HepG2 (cell line): ENCODE measurements around the gene SEC14L6. TPM values are rescaled to one million over a fixed set of nuclear protein-coding genes. Genes with fewer than 3 reads are reported as not detected.
A peak's percentile ranks its signal among the peaks of the same experiment; 100 is the strongest.
"Not testable (repeated sequence)": the region's sequence is repeated elsewhere in the genome, so short reads cannot be mapped to it uniquely, and the experiment has no call there.

Experiments
- ATAC-seq: fragments of 200-7000 bp; cut with Tn5 transposase; 3 replicates; pipeline ENCODE4 v1.9.1; 2020; ENCODE audit warnings: mild to moderate bottlenecking, moderate library complexity
- BruUV-seq: library from RNA; stranded (reverse); fragments of 400-500 nt; replicated peaks from 2 replicates; lab custom pipeline; 2021; lab: Mats Ljungman, UMichigan
- CTCF ChIA-PET: fragments of 300-600 bp; formaldehyde crosslinking; extraction: SDS; loops from one replicate; lab custom pipeline; 2021; ENCODE audit warnings: low total read pairs, inconsistent platforms, low intra/inter-chr PET ratio; lab: Yijun Ruan, JAX
- POLR2A ChIA-PET: fragments of 350-600 bp; sonication (Branson Sonifier 250); formaldehyde crosslinking; loops from one replicate; lab custom pipeline; 2020; ENCODE audit warnings: antibody characterized with exemption, inconsistent platforms; lab: Yijun Ruan, JAX
- DNase-seq: peaks from one replicate; pipeline ENCODE4 v3.0.0-alpha.2; 2015; ENCODE audit warnings: low spot score
- FAIRE-seq: peaks from 3 replicates; lab custom pipeline; 2011; peaks lifted over from hg19 to GRCh38; lab: Jason Lieb, UNC
- H2AFZ ChIP-seq: one replicate; pipeline ENCODE4 v1.6.1; 2011; ENCODE audit warnings: low read length, inconsistent platforms
- H3K27ac ChIP-seq: fragments of 300-600 bp; 3 replicates; pipeline ENCODE4 v1.8.0; 2011; ENCODE audit warnings: mixed run types, mild to moderate bottlenecking, mixed read lengths, low read length, inconsistent platforms; ENCODE audit not compliant: insufficient read depth; ENCODE audit errors: extremely low read length
- H3K27me3 ChIP-seq, 2 experiments: fragments of 200-600 bp in 1 of 2; 2 replicates in 1 of 2; 3 replicates in 1 of 2; pipeline versions ENCODE4 v1.6.0 to v1.8.0; 2011; ENCODE audit warnings: low read length in 2 of 2, mild to moderate bottlenecking in 2 of 2, moderate library complexity in 2 of 2, inconsistent platforms in 1 of 2; ENCODE audit not compliant: insufficient read depth in 2 of 2, control insufficient read depth in 1 of 2
- H3K36me3 ChIP-seq, 2 experiments: fragments of 200-600 bp in 1 of 2; replicated peaks in 1 of 2; 2 replicates in 1 of 2; 3 replicates in 1 of 2; pipeline versions ENCODE4 v1.5.1 to v1.8.0; 2011; ENCODE audit warnings: low read length in 2 of 2, inconsistent platforms in 1 of 2; ENCODE audit not compliant: insufficient read depth in 2 of 2, control insufficient read depth in 1 of 2
- H3K4me1 ChIP-seq: 2 replicates; pipeline ENCODE4 v1.5.1; 2012; ENCODE audit warnings: low read length, inconsistent platforms; ENCODE audit not compliant: insufficient read depth
- H3K4me2 ChIP-seq: 2 replicates; pipeline ENCODE4 v1.6.0; 2011; ENCODE audit warnings: low read depth, low read length, inconsistent platforms
- H3K4me3 ChIP-seq, 3 experiments: fragments of 200-600 bp in 1 of 3; sonication (generic), shearing (Covaris generic) in 1 of 3; replicated peaks in 1 of 3; 2 replicates each; pipeline ENCODE4 v1.5.1; 2011 to 2016; ENCODE audit warnings: low read length in 3 of 3, inconsistent platforms in 2 of 3, low read depth in 2 of 3, mild to moderate bottlenecking in 2 of 3, control low read depth in 1 of 3, mixed read lengths in 1 of 3; ENCODE audit not compliant: insufficient read depth in 1 of 3
- H3K79me2 ChIP-seq: one replicate; pipeline ENCODE4 v1.6.1; 2011; ENCODE audit warnings: low read length, inconsistent platforms; ENCODE audit not compliant: insufficient read depth
- H3K9ac ChIP-seq: 2 replicates; pipeline ENCODE4 v1.6.0; 2011; ENCODE audit warnings: mild to moderate bottlenecking, low read depth, low read length, inconsistent platforms; ENCODE audit not compliant: insufficient read depth
- H3K9me3 ChIP-seq: 2 replicates; pipeline ENCODE4 v1.5.1; 2012; ENCODE audit warnings: mild to moderate bottlenecking, low read length
- H4K20me1 ChIP-seq: 2 replicates; pipeline ENCODE4 v1.6.0; 2011; ENCODE audit warnings: inconsistent platforms, mild to moderate bottlenecking, low read length, moderate library complexity; ENCODE audit not compliant: insufficient read depth
- CTCF ChIP-seq: sonication (generic); formaldehyde crosslinking; IDR thresholded peaks from 2 replicates; pipeline ENCODE4 v1.5.0; 2020; ENCODE audit warnings: mild to moderate bottlenecking, missing genetic modification reagents, moderate library complexity
- PBX2 ChIP-seq: IDR thresholded peaks from 2 replicates; pipeline ENCODE4 v1.6.1; 2016; ENCODE audit warnings: control low read depth
- PCBP1 ChIP-seq: fragments of 200-400 bp; formaldehyde crosslinking; IDR thresholded peaks from 2 replicates; pipeline ENCODE4 v1.6.1; 2017; ENCODE audit warnings: mild to moderate bottlenecking, low read depth, low read length, borderline replicate concordance
- RAD21 ChIP-seq: fragments of 450-650 bp; formaldehyde crosslinking; IDR thresholded peaks from 2 replicates; pipeline ENCODE4 v1.5.0; 2020; ENCODE audit warnings: mild to moderate bottlenecking
- SP1 ChIP-seq, 2 experiments: fragments of 450-650 bp in 1 of 2; sonication (generic) in 1 of 2; formaldehyde crosslinking in 1 of 2; IDR thresholded peaks; 2 replicates each; pipeline versions ENCODE4 v1.4.0 to v1.6.1; 2016 to 2020; ENCODE audit warnings: missing genetic modification reagents in 1 of 2
- ZBTB44 ChIP-seq: sonication (generic); formaldehyde crosslinking; IDR thresholded peaks from 2 replicates; pipeline ENCODE4 v1.4.0; 2020; ENCODE audit warnings: missing genetic modification reagents
- ZNF121 ChIP-seq: sonication (generic); formaldehyde crosslinking; IDR thresholded peaks from 2 replicates; pipeline ENCODE4 v1.5.0; 2020; ENCODE audit warnings: mild to moderate bottlenecking, missing genetic modification reagents
- ZNF24 ChIP-seq: fragments of 450-650 bp; IDR thresholded peaks from 2 replicates; pipeline ENCODE4 v1.6.1; 2017; ENCODE audit warnings: antibody characterized with exemption, mild to moderate bottlenecking
- ZNF605 ChIP-seq: sonication (generic); formaldehyde crosslinking; IDR thresholded peaks from 2 replicates; pipeline ENCODE4 v1.8.0; 2022; ENCODE audit warnings: mild to moderate bottlenecking, missing genetic modification reagents
- ZNF740 ChIP-seq: sonication (generic); formaldehyde crosslinking; IDR thresholded peaks from 2 replicates; pipeline ENCODE4 v1.4.0; 2020; ENCODE audit warnings: missing genetic modification reagents
- ZNF768 ChIP-seq: sonication (generic); formaldehyde crosslinking; IDR thresholded peaks from 2 replicates; pipeline ENCODE4 v1.4.0; 2020; ENCODE audit warnings: missing genetic modification reagents
- ZNF770 ChIP-seq: sonication (generic); formaldehyde crosslinking; IDR thresholded peaks from 2 replicates; pipeline ENCODE4 v1.5.0; 2020; ENCODE audit warnings: mild to moderate bottlenecking, missing genetic modification reagents
- WGBS: methylation state at CpG from one replicate; pipeline ENCODE4 v1.1.6; 2017; ENCODE audit warnings: low lambda C conversion rate; 5-methylcytosine and 5-hydroxymethylcytosine counted together
- in situ Hi-C: cut with HindIII; loops from 2 replicates; pipeline ENCODE4 v1.10.0; 2017; ENCODE audit warnings: low pct_unique_long_range_greater_than_20kb; ENCODE audit not compliant: extremely low pct_ligation_motif_present
- intact Hi-C: fragments of 100-400 bp; cut with micrococcal nuclease; formaldehyde crosslinking; loops from one replicate; pipeline ENCODE4 v1.10.0; 2022; ENCODE audit not compliant: unreplicated experiment
- polyA plus RNA-seq, 8 experiments: library from polyadenylated mRNA; depleted of rRNA in 3 of 8; stranded (reverse) in 7 of 8; unstranded in 1 of 8; fragments of >200 nt; fragmentation: Illumina TruSeq in 4 of 8; extraction: Trizol in 4 of 8; gene quantifications; 2 replicates each; pipeline versions ENCODE4 v1.2.1 to v1.2.3, GENCODE V29; 2011 to 2016; ENCODE audit warnings: low read depth in 4 of 8, missing spikeins in 1 of 8, mixed read lengths in 1 of 8; ENCODE audit not compliant: insufficient read depth in 1 of 8
- total RNA-seq, 5 experiments: library from RNA; depleted of rRNA; stranded (reverse); fragments of >200 nt; fragmentation: Illumina TruSeq; extraction: Trizol; gene quantifications; 2 replicates each; pipeline ENCODE4 v1.2.3, GENCODE V29; 2016; ENCODE audit warnings: low read depth in 1 of 5

SEC14L6 gene
- total and polyA plus RNA-seq, 2 of the 13 experiments (the other 11 are each of a cell fraction or from before 2014, with no cell fraction given): 0.09 to 9.3 TPM

GRCh38 chr22:30561402-30562189, 15.1 kb upstream of the SEC14L6 start (continued):
- no peak for TF ChIP-seq ZNF605 (CRISPR knock-in tag)
- no peak for TF ChIP-seq PCBP1
- no peak for TF ChIP-seq ZBTB44 (CRISPR knock-in tag)

GRCh38 chr22:30560643-30561202, 14.2 kb upstream of the SEC14L6 start:
- H3K9ac ChIP-seq; H3K36me3 ChIP-seq; DNase-seq; H3K27me3 ChIP-seq; H2AFZ ChIP-seq; POLR2A ChIA-PET; intact Hi-C loops; BruUV-seq; CTCF ChIA-PET; H3K79me2 ChIP-seq; FAIRE-seq; H3K9me3 ChIP-seq; H4K20me1 ChIP-seq; in situ Hi-C loops; TF ChIP-seq SP1 (IDR thresholded peaks at IDR 0.05): not testable (repeated sequence)
- Histone ChIP-seq H3K4me1 (peaks cover 42% of the 10 kb centered on the region), H3K4me3 (peak overlapping the region in 2 of 3 experiments; percentile 14 to 34; a peak in 1 of 6 replicates), H3K27ac (peak overlapping the region; percentile 50), H3K4me2 (peak overlapping the region; percentile 70)
- 59% methylated on average over 9 of the region's 11 CpGs for WGBS
- peak; percentile 75 for ATAC-seq
- peak; percentile 75; the same call in 1 of the 2 replicates for TF ChIP-seq ZNF770
- 0 out of 2 replicates have a peak, but pooled peaks have one; percentile 49 for TF ChIP-seq PBX2
- TF ChIP-seq CTCF (CRISPR knock-in tag): peak; percentile 65
- TF ChIP-seq ZNF740 (CRISPR knock-in tag): peak; percentile 81; the same call in 1 of the 2 replicates
- TF ChIP-seq ZNF24: peak; percentile 44; the same call in 1 of the 2 replicates
- TF ChIP-seq ZNF768 (CRISPR knock-in tag): peak; percentile 19; the same call in 1 of the 2 replicates
- TF ChIP-seq ZNF121 (CRISPR knock-in tag): peak; percentile 78
- TF ChIP-seq SP1 (CRISPR knock-in tag; IDR thresholded peaks at IDR 0.05): 0 out of 2 replicates have a peak, but pooled peaks have one; percentile 16
- peak; percentile 37; the same call in 1 of the 2 replicates for TF ChIP-seq RAD21 (CRISPR knock-in tag)
